H1 (cell line): ENCODE data around the gene FOXN3.

ENCODE experiments used
- ATF3 ChIP-seq: IDR thresholded peaks from 2 replicates; pipeline ENCODE4 v1.6.1; 2011; ENCODE audit warnings: low read depth, mild to moderate bottlenecking, low read length; ENCODE audit not compliant: insufficient read depth
- EP300 ChIP-seq, 2 experiments: IDR thresholded peaks; 1 replicate in 1 of 2; 2 replicates in 1 of 2; pipeline ENCODE4 v1.6.1; 2011 to 2012; ENCODE audit warnings: low read depth in 2 of 2, low read length in 2 of 2, mild to moderate bottlenecking in 2 of 2, borderline replicate concordance in 1 of 2, inconsistent platforms in 1 of 2, moderate library complexity in 1 of 2
- EZH2 ChIP-seq: fragments of 200-600 bp; sonication (generic); IDR thresholded peaks from 2 replicates; pipeline ENCODE4 v1.7.1; 2012; ENCODE audit warnings: low read depth, mild to moderate bottlenecking, moderate library complexity, low read length, inconsistent platforms; ENCODE audit not compliant: severe bottlenecking
- GABPA ChIP-seq: IDR thresholded peaks from 2 replicates; pipeline ENCODE4 v1.6.1; 2011; ENCODE audit warnings: mild to moderate bottlenecking, low read length, moderate library complexity, borderline replicate concordance; ENCODE audit not compliant: insufficient read depth
- KDM5A ChIP-seq: fragments of 200-600 bp; IDR thresholded peaks from 2 replicates; pipeline ENCODE4 v1.7.1; 2012; ENCODE audit warnings: mild to moderate bottlenecking, low read length, inconsistent platforms, mixed read lengths
- MAFK ChIP-seq: IDR thresholded peaks from 2 replicates; pipeline ENCODE4 v1.6.1; 2012; ENCODE audit warnings: low read depth, mild to moderate bottlenecking, improper control_type of control experiment, low read length
- MAX ChIP-seq: IDR thresholded peaks from 2 replicates; pipeline ENCODE4 v1.6.1; 2012; ENCODE audit warnings: inconsistent platforms
- POLR2A ChIP-seq, 2 experiments: IDR thresholded peaks; 1 replicate in 1 of 2; 2 replicates in 1 of 2; pipeline ENCODE4 v1.6.1; 2011; ENCODE audit warnings: low read depth in 2 of 2, low read length in 2 of 2, mild to moderate bottlenecking in 2 of 2; ENCODE audit errors: control extremely low read depth in 1 of 2
- RNF2 ChIP-seq: fragments of 200-900, 300-1000 bp; sonication (generic); IDR thresholded peaks from 2 replicates; pipeline ENCODE4 v1.7.1; 2016; ENCODE audit warnings: borderline replicate concordance, low read depth, mild to moderate bottlenecking, antibody characterized with exemption, low read length; ENCODE audit not compliant: poor library complexity, severe bottlenecking; ENCODE audit errors: missing control alignments
- TAF1 ChIP-seq: IDR thresholded peaks from 2 replicates; pipeline ENCODE4 v1.6.1; 2011; ENCODE audit warnings: mild to moderate bottlenecking, low read depth, low read length
- TF ChIP-seq, protein P1 (sequence below), 3 experiments: IDR thresholded peaks; 1 replicate in 2 of 3; 2 replicates in 1 of 3; pipeline versions ENCODE4 v1.5.1 to v1.6.1; 2011; ENCODE audit warnings: low read length in 3 of 3, mild to moderate bottlenecking in 3 of 3, inconsistent platforms in 2 of 3, low read depth in 1 of 3, moderate library complexity in 1 of 3; ENCODE audit not compliant: insufficient read depth in 1 of 3; ENCODE audit errors: control extremely low read depth in 1 of 3

DNA sequence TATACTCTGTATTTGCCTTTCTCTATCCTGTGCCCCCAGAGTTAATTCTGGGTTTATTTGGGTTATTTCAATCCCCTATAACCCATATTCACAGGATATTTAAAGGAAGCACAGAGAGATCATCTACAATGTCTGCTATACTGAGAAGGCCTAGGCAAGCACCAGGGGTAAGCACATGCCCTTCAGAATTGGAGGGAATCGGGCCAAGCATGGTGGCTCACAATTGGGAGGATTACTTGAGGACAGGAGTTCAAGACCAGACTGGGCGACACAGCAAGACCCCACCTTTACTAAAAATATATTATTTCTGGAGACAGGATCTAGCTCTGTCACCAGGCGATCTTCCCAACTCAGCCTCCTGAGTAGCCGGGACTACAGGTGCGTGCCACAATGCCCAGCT, 11.3 kb downstream of the FOXN3 start:
- TF ChIP-seq, protein P1, sequence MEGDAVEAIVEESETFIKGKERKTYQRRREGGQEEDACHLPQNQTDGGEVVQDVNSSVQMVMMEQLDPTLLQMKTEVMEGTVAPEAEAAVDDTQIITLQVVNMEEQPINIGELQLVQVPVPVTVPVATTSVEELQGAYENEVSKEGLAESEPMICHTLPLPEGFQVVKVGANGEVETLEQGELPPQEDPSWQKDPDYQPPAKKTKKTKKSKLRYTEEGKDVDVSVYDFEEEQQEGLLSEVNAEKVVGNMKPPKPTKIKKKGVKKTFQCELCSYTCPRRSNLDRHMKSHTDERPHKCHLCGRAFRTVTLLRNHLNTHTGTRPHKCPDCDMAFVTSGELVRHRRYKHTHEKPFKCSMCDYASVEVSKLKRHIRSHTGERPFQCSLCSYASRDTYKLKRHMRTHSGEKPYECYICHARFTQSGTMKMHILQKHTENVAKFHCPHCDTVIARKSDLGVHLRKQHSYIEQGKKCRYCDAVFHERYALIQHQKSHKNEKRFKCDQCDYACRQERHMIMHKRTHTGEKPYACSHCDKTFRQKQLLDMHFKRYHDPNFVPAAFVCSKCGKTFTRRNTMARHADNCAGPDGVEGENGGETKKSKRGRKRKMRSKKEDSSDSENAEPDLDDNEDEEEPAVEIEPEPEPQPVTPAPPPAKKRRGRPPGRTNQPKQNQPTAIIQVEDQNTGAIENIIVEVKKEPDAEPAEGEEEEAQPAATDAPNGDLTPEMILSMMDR (IDR thresholded peaks at IDR 0.05; ENCODE audit: control extremely low read depth in 1 of 3, insufficient read depth in 1 of 3, low read depth in 1 of 3, low read length in 3 of 3): no peak
- TF ChIP-seq ATF3 (no peak), TAF1 (no peak), KDM5A (no peak), EP300 (IDR thresholded peaks at IDR 0.05; ENCODE audit: borderline replicate concordance in 1 of 2, low read depth in 2 of 2, low read length in 2 of 2) (no peak), GABPA (no peak), RNF2 (no peak), MAFK (no peak), MAX (no peak), EZH2 (no peak), POLR2A (IDR thresholded peaks at IDR 0.05; ENCODE audit: control extremely low read depth in 1 of 2, low read depth in 2 of 2, low read length in 2 of 2) (no peak)
